GM12864 (cell line): ENCODE measurements around the gene TWF2.

Experiments used
- DNase-seq: peaks from one replicate; pipeline ENCODE4 v3.0.0-alpha.2; 2011; ENCODE audit warnings: low read depth
- H3K4me3 ChIP-seq: 2 replicates; pipeline ENCODE4 v1.5.1; 2011; ENCODE audit warnings: mild to moderate bottlenecking, low read depth, low read length, control low read depth
- TF ChIP-seq, protein P1 (sequence below): IDR thresholded peaks from 2 replicates; pipeline ENCODE4 v1.5.1; 2011; ENCODE audit warnings: low read depth, mild to moderate bottlenecking, moderate library complexity, low read length, control low read depth, inconsistent platforms; ENCODE audit errors: missing control alignments

The TWF2 gene

DNA sequence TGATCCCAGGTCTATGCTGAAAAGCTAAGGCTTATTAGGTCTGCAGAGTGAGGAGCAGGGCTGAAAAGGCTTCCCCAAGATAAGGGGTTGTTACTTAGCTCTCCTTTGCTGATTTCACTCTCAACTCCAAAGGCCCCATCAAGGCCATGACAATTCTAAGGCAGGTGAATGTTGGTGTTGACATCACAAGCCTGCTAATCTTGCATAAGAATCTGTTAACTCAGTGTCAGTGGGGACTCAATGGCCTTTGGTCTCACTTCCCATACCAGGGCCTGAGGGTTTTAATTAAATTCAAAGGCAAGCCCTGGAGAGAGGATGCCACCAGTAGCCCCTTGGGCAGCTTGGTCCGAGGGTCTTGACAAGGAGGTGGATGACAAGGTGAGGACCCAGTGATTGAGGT lies 50.4 kb downstream of the TWF2 start:
- TF ChIP-seq, protein P1, sequence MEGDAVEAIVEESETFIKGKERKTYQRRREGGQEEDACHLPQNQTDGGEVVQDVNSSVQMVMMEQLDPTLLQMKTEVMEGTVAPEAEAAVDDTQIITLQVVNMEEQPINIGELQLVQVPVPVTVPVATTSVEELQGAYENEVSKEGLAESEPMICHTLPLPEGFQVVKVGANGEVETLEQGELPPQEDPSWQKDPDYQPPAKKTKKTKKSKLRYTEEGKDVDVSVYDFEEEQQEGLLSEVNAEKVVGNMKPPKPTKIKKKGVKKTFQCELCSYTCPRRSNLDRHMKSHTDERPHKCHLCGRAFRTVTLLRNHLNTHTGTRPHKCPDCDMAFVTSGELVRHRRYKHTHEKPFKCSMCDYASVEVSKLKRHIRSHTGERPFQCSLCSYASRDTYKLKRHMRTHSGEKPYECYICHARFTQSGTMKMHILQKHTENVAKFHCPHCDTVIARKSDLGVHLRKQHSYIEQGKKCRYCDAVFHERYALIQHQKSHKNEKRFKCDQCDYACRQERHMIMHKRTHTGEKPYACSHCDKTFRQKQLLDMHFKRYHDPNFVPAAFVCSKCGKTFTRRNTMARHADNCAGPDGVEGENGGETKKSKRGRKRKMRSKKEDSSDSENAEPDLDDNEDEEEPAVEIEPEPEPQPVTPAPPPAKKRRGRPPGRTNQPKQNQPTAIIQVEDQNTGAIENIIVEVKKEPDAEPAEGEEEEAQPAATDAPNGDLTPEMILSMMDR: no peak
- no peak for DNase-seq
- no peak overlapping the region for H3K4me3 ChIP-seq

DNA sequence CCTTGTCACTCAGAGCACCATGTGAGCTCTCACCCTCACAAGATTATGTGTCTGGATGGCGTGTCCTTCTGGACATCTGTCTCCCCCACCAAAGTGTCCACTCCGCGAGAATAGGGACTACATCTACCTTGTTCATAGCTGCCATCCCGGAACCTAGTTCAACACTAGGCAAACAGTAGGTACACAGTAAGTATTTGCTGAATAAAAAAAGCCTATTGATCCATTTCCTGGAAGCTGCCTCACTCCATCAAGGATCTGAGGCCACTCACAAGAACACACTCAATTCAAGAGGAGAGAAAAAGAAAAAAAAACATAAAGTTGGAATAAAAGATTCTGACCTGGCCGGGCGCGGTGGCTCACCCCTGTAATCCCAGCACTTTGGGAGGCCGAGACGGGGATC lies 52.2 kb downstream of the TWF2 start:
- no peak overlapping the region for H3K4me3 ChIP-seq
- TF ChIP-seq, protein P1: no peak

DNA sequence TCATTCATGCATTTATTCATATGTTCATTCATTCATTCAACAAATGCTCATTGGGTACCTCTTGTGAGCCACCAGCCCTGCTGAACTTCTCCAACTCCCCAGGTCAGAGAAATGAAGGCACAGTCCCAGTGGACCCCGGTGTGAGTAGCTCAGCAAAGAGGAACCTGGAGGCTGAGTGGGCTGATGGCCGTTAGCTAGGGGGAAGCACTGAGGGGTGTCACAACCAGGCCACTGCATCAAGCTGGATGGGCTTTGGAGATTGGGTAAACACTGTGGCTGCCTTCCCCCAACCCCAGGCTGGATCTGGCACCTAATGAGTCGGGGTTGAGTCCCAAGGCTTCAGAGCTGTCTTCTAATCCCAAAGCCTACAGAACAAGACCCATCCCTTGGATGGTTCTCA lies 53.1 kb downstream of the TWF2 start:
- H3K4me3 ChIP-seq: no peak overlapping the region
- TF ChIP-seq, protein P1: no peak
- no peak for DNase-seq

More for the DNA sequence above, 52.2 kb downstream of the TWF2 start:
- DNase-seq: no peak

DNA sequence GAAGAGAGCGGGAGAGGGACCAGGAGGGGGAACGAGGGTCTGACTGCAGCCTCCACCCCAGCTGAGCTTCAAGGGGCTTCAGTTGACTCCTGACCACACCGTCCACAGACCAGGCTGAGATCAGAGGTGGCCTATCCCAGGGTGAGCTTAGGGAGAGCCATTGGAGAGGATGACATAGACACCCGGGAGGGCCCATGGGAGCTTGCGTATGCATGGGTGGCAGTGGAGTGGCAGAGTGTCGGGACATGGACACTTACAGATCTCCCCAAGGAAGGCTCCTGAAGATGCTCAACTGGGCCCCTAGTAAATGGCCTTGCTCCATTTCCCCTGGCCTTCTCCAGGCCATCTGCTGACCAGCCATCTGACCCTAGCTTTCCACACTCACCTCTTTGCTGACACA lies 53.6 kb downstream of the TWF2 start:
- DNase-seq: no peak
- TF ChIP-seq, protein P1: no peak
- no peak overlapping the region for H3K4me3 ChIP-seq

DNA sequence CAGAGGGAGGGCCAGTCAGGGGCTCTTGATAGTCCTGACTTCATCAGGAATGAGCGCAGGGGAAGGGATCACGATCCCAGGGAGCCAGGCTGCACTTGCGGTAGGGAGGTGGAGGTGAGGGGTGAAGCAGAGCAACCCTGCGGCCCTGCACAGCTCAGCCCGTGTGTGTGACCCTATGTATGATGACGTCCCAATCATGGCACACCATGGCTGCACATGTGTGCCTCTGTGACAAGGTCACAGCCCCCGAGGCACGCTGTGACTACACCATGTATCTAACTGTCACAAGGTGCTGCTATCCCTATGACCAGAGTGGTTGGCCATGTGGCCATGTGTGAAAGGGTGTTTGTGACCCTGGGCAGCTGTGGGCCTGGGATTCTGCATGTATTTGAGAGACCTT lies 54.3 kb downstream of the TWF2 start:
- no peak for DNase-seq
- TF ChIP-seq, protein P1: no peak
- H3K4me3 ChIP-seq: no peak overlapping the region

DNA sequence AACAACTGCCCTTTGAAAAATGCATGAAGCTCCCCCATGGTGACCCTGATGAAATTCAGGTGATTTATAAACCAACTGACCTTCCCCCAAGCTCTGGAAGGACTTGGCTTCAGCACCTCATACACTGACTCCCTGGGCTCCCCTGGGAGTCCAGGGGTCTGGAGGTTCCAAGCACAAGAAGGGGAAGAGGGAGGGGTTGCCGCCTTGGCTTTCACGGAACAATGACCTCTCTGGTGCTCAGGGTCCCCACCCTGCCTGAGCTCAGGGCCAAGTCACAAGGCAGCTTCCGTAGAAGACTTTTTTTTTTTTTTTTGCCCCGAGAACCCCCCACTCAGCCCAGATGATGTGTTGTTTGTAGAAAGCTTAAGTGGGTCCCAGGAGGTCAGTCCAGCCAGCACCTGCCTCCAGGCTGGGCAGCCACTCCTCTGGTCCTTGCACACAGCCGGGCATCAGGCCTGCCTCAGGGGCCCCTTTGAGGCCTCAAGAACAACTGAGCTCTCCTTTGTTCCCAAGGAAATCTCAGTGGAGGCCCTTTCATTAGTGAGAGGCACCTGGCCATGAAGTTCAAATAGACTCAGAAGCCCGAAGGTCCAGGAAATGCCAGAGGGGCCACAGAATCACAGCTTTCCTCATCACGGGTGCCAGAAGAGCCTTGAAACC lies 55.0 kb downstream of the TWF2 start:
- TF ChIP-seq, protein P1: no peak
- no peak overlapping the region for H3K4me3 ChIP-seq
- no peak for DNase-seq

DNA sequence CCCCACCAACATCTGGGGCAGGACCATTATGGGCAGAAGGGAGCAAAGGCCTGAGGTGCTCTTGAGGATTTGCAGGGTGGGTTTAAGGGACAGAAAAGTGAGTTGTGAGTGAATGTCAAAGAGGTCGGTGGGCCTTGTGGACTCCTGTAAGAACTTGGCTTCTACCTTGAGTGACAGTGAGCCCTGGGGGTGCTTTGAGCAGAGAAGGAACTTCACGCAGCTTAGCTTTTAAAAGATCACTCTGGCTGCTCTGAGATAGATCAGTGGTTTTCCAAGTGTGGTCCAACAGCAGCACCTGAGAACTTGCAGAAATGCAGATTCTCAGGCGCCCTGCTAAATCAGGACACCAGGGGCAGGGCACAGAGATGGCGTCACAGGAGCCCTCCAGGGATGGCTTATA lies 56.3 kb downstream of the TWF2 start:
- no peak overlapping the region for H3K4me3 ChIP-seq
- TF ChIP-seq, protein P1: no peak
- no peak for DNase-seq
